Adipocyte (in vitro differentiated cells): ENCODE measurements around the gene CCR3.

Source experiments
- DNase-seq: peaks from one replicate; pipeline ENCODE4 v3.0.0-alpha.2; 2015; ENCODE audit warnings: low read depth
- H3K27me3 ChIP-seq: replicated peaks from 2 replicates; pipeline ENCODE4 v1.7.0; 2013; ENCODE audit warnings: mild to moderate bottlenecking, low read length, moderate library complexity; ENCODE audit not compliant: control insufficient read depth, insufficient read depth
- H3K36me3 ChIP-seq: 2 replicates; pipeline ENCODE4 v1.7.0; 2013; ENCODE audit warnings: low read length, mild to moderate bottlenecking, moderate library complexity; ENCODE audit not compliant: control insufficient read depth, insufficient read depth, severe bottlenecking
- H3K4me1 ChIP-seq: 2 replicates; pipeline ENCODE4 v1.7.0; 2013; ENCODE audit warnings: mild to moderate bottlenecking, low read length, moderate library complexity; ENCODE audit not compliant: control insufficient read depth, insufficient read depth
- H3K4me3 ChIP-seq: 2 replicates; pipeline ENCODE4 v1.7.0; 2013; ENCODE audit warnings: mild to moderate bottlenecking, low read length, moderate library complexity
- H3K9ac ChIP-seq: 2 replicates; pipeline ENCODE4 v1.7.0; 2013; ENCODE audit warnings: mild to moderate bottlenecking, low read length, moderate library complexity
- H3K9me3 ChIP-seq: 2 replicates; pipeline ENCODE4 v1.7.0; 2013; ENCODE audit warnings: mild to moderate bottlenecking, low read length, moderate library complexity; ENCODE audit not compliant: control insufficient read depth

The CCR3 gene

GRCh38 chr3:46222435-46223161 is 19.7 kb upstream of the CCR3 start:
- DNase-seq: no peak
- peaks cover 28% of the 10 kb centered on the region for H3K9me3 ChIP-seq
- H3K27me3 ChIP-seq: no peaks in the 10 kb centered on the region
- no peak overlapping the region for H3K9ac ChIP-seq
- H3K36me3 ChIP-seq: no peaks in the 10 kb centered on the region
- H3K4me3 ChIP-seq: no peak overlapping the region
- H3K4me1 ChIP-seq: no peaks in the 10 kb centered on the region

DNA sequence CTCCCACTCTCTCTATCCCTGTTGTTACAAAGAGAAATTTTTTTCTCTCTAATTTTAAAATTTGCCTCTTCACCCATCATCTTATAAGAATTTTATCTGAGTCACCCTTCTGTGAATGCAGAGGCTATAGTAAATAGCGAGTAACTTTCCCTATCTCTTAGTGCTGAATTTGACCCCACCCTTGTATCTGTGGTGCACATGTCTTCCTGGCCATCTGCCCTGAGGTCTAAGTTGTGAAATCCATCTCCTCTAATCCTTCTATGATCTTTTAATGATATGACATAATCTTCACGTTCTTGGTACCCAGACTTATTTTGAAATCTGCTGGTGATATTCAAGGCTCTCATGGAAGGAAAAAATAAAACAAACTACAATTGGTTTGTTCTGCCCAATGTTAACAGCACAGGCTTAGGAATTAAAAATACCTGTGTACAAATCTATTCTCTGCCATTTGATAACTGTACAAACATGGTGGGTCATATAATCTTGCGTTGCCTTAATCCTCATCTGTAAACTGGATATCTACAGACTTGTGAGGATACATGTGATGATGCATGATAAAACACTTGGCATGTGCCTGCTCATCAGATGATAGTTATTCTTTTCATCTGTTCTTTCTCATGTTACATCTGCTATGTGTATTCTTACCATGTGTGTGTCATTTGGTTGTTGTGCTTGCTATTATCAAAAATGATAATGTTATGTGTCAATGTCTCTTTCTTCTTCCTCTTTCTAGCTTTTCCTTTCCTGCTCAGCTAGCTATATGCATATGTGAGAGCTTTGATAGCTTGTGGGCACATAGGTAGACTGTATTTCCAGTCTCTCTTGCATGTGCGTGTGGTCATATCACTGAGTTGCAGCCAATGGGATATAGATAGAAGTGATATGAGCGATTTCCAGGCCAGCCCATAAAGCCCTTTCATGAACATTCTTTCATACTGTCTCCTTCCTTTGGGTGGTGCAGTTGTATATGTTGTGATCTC is 13.7 kb upstream of the CCR3 start:
- H3K9me3 ChIP-seq: peaks cover 8% of the 10 kb centered on the region
- no peaks in the 10 kb centered on the region for H3K36me3 ChIP-seq
- H3K9ac ChIP-seq: no peak overlapping the region
- peaks cover 2% of the 10 kb centered on the region for H3K27me3 ChIP-seq
- H3K4me1 ChIP-seq: peaks cover 10% of the 10 kb centered on the region
- peak; percentile 20 for DNase-seq
- H3K4me3 ChIP-seq: no peak overlapping the region

GRCh38 chr3:46231323-46231722 is 10.9 kb upstream of the CCR3 start:
- no peak for DNase-seq
- Histone ChIP-seq H3K27me3 (peaks cover 14% of the 10 kb centered on the region), H3K4me3 (no peak overlapping the region), H3K9ac (no peak overlapping the region), H3K36me3 (no peaks in the 10 kb centered on the region), H3K9me3 (peaks cover 2% of the 10 kb centered on the region), H3K4me1 (peaks cover 10% of the 10 kb centered on the region)

DNA sequence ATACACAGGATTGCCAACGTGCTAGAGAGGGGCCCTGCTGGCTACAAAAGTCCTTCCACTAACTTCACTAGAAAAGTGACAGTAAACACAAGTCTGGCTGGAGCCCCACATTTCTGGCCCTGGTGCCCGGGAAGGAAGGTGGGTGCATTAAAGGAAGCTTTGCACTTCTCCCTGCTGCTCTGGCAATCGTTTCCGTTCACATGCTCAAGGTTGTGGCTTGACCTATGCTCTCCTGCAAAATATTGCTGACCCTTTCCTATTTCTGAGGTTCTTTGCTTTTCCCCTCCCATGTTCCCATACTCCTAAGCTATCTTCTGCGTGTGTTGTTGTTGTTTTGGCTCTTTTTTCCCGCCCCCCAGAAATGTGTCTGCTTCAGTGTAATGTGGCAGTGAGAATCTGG is 9.1 kb upstream of the CCR3 start:
- no peak for DNase-seq
- no peaks in the 10 kb centered on the region for H3K9me3 ChIP-seq
- no peak overlapping the region for H3K9ac ChIP-seq
- no peak overlapping the region for H3K4me3 ChIP-seq
- H3K36me3 ChIP-seq: no peaks in the 10 kb centered on the region
- peaks cover 17% of the 10 kb centered on the region for H3K27me3 ChIP-seq
- H3K4me1 ChIP-seq: peaks cover 7% of the 10 kb centered on the region

- no peak overlapping the region for H3K4me3 ChIP-seq
- no peak overlapping the region for H3K9ac ChIP-seq
- DNase-seq: no peak
- no peaks in the 10 kb centered on the region for H3K9me3 ChIP-seq
- no peaks in the 10 kb centered on the region for H3K36me3 ChIP-seq
- peaks cover 10% of the 10 kb centered on the region for H3K4me1 ChIP-seq
- H3K27me3 ChIP-seq: peaks cover 17% of the 10 kb centered on the region
Observed at GRCh38 chr3:46235425-46235824, 6.8 kb upstream of the CCR3 start.

DNA sequence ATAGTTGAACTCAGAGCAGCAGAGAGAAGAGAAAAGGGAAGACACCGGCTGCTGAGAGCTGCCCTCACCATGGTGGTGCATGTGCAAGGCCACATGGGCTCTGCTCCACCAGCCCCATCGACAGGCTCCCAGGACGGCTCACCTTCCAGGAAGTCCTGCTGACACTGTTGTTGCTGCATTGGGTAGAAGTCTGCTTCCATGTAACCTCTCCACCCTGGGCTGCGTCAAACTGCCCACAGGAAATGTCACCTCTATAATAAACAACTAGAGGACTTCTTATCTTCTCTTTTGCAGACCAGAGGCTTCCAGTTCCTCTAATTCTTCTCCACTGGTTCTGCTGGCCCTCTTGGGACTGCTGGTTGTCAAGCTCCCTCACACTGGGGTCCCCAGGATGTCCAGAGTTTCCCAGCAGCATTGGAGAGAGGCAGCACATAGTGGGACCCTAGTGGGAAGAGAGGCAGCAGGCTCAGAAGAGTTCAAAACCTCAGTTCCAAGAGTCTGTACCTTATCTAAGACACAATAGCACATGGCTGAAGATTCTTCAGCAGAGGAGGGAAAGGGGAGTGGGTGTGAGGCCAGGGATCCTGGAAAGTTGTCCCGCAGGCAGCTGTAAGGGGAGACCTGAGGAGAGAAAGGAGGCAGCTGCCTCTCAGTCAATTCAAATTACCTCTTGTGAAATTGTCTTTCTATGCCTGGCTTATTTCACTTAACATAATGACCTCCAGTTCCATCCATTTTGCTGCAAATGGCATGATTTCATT is 5.8 kb upstream of the CCR3 start:
- H3K9ac ChIP-seq: no peak overlapping the region
- no peaks in the 10 kb centered on the region for H3K9me3 ChIP-seq
- peaks cover 17% of the 10 kb centered on the region for H3K27me3 ChIP-seq
- no peaks in the 10 kb centered on the region for H3K36me3 ChIP-seq
- no peak for DNase-seq
- H3K4me3 ChIP-seq: no peak overlapping the region
- H3K4me1 ChIP-seq: peaks cover 10% of the 10 kb centered on the region

DNA sequence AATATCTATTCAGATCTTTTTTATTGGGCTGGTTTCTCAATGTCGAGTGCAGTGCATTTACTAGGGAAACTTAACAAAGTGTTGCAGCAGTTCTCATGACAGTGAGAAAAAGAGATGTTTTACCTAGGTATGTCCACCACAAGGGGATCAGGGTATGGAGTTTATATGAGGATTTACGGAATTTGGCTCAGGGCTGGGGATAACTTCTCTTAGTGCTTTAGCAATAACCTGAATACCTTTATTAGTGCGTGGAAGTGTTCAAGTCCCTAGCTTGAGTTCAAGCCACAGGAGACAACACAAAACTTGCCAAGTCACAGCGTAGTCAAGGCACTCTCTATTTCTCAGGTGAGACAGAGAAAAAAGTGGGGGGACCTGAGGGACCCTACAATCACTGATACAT is 3.9 kb upstream of the CCR3 start:
- Histone ChIP-seq H3K9ac (no peak overlapping the region), H3K4me3 (no peak overlapping the region), H3K4me1 (peaks cover 16% of the 10 kb centered on the region), H3K9me3 (no peaks in the 10 kb centered on the region), H3K36me3 (no peaks in the 10 kb centered on the region), H3K27me3 (peaks cover 17% of the 10 kb centered on the region)
- DNase-seq: no peak

GRCh38 chr3:46239301-46239938 is 2.8 kb upstream of the CCR3 start:
- Histone ChIP-seq H3K9me3 (no peaks in the 10 kb centered on the region), H3K27me3 (peaks cover 12% of the 10 kb centered on the region), H3K9ac (no peak overlapping the region), H3K4me3 (no peak overlapping the region), H3K36me3 (no peaks in the 10 kb centered on the region), H3K4me1 (peaks cover 24% of the 10 kb centered on the region)
- DNase-seq: no peak

GRCh38 chr3:46239952-46240351 is 2.3 kb upstream of the CCR3 start:
- no peaks in the 10 kb centered on the region for H3K9me3 ChIP-seq
- peaks cover 24% of the 10 kb centered on the region for H3K4me1 ChIP-seq
- H3K27me3 ChIP-seq: peaks cover 7% of the 10 kb centered on the region
- DNase-seq: no peak
- no peak overlapping the region for H3K9ac ChIP-seq
- H3K36me3 ChIP-seq: no peaks in the 10 kb centered on the region
- H3K4me3 ChIP-seq: no peak overlapping the region

GRCh38 chr3:46243560-46243959 is 1.3 kb downstream of the CCR3 start:
- Histone ChIP-seq H3K36me3 (no peaks in the 10 kb centered on the region), H3K9ac (no peak overlapping the region)

More at GRCh38 chr3:46243560-46243959, 1.3 kb downstream of the CCR3 start:
- Histone ChIP-seq H3K27me3 (no peaks in the 10 kb centered on the region), H3K4me3 (no peak overlapping the region), H3K9me3 (no peaks in the 10 kb centered on the region), H3K4me1 (peaks cover 24% of the 10 kb centered on the region)
- no peak for DNase-seq
